K562 (cell line): ENCODE results near the gene ANO9. TPM values are rescaled to one million over a fixed set of nuclear protein-coding genes. Genes with fewer than 3 reads are reported as not detected.

Experiments
- ARID2 ChIP-seq: fragments of 450-650 bp; IDR thresholded peaks from 2 replicates; pipeline ENCODE4 v1.6.1; 2017; ENCODE audit warnings: antibody characterized with exemption, mild to moderate bottlenecking
- ATF7 ChIP-seq: fragments of 450-650 bp; IDR thresholded peaks from 2 replicates; pipeline ENCODE4 v1.7.1; 2014; ENCODE audit warnings: mild to moderate bottlenecking, moderate library complexity
- CREM ChIP-seq: IDR thresholded peaks from 2 replicates; pipeline ENCODE4 v1.6.1; 2014; ENCODE audit warnings: antibody characterized with exemption, low read depth
- E2F5 ChIP-seq: sonication (generic); formaldehyde crosslinking; IDR thresholded peaks from 2 replicates; pipeline ENCODE4 v1.8.0; 2022; ENCODE audit warnings: mild to moderate bottlenecking, missing genetic modification reagents
- FOXP1 ChIP-seq: sonication (generic); formaldehyde crosslinking; IDR thresholded peaks from 2 replicates; pipeline ENCODE4 v1.8.0; 2022; ENCODE audit warnings: mild to moderate bottlenecking, missing genetic modification reagents
- HDAC2 ChIP-seq: fragments of 450-650 bp; IDR thresholded peaks from 2 replicates; pipeline ENCODE4 v1.6.1; 2016; ENCODE audit warnings: mild to moderate bottlenecking
- KDM1A ChIP-seq, 2 experiments: fragments of 450-650 bp; IDR thresholded peaks; 2 replicates each; pipeline ENCODE4 v1.6.1; 2016; ENCODE audit warnings: mild to moderate bottlenecking in 2 of 2
- L3MBTL2 ChIP-seq: fragments of 450-650 bp; IDR thresholded peaks from 2 replicates; pipeline ENCODE4 v1.6.1; 2016; ENCODE audit warnings: mild to moderate bottlenecking, moderate library complexity
- MAX ChIP-seq: sonication (generic); formaldehyde crosslinking; IDR thresholded peaks from 2 replicates; pipeline ENCODE4 v1.9.0; 2022; ENCODE audit warnings: mild to moderate bottlenecking, missing genetic modification reagents
- NCOA1 ChIP-seq: fragments of 450-650 bp; IDR thresholded peaks from 2 replicates; pipeline ENCODE4 v1.6.1; 2016; ENCODE audit warnings: low read depth
- PCBP2 ChIP-seq: fragments of 200-400 bp; formaldehyde crosslinking; IDR thresholded peaks from 2 replicates; pipeline ENCODE4 v1.6.1; 2018; ENCODE audit warnings: low read length, low read depth, mild to moderate bottlenecking, moderate library complexity; ENCODE audit not compliant: poor library complexity, severe bottlenecking
- PYGO2 ChIP-seq: fragments of 450-650 bp; IDR thresholded peaks from 2 replicates; pipeline ENCODE4 v1.6.1; 2016; ENCODE audit warnings: mild to moderate bottlenecking, missing genetic modification characterization, moderate library complexity, missing compliant biosample characterization
- SIN3A ChIP-seq, 2 experiments: fragments of 150-350 bp in 1 of 2; IDR thresholded peaks; 2 replicates each; pipeline ENCODE4 v1.6.1; 2011 to 2016; ENCODE audit warnings: borderline replicate concordance in 2 of 2, low read depth in 2 of 2, low read length in 2 of 2, mild to moderate bottlenecking in 2 of 2, moderate library complexity in 2 of 2; ENCODE audit not compliant: control insufficient read depth in 1 of 2
- SIN3B ChIP-seq: fragments of 450-650 bp; IDR thresholded peaks from 2 replicates; pipeline ENCODE4 v1.6.1; 2017; ENCODE audit warnings: low read depth, mild to moderate bottlenecking, moderate library complexity
- SOX6 ChIP-seq: fragments of 450-650 bp; IDR thresholded peaks from 2 replicates; pipeline ENCODE4 v1.6.1; 2014; ENCODE audit warnings: mild to moderate bottlenecking
- TARDBP ChIP-seq: fragments of 450-650 bp; IDR thresholded peaks from 2 replicates; pipeline ENCODE4 v1.6.1; 2016
- TEAD1 ChIP-seq, 2 experiments: fragments of 450-650 bp in 1 of 2; sonication (generic) in 1 of 2; formaldehyde crosslinking; IDR thresholded peaks; 2 replicates each; pipeline versions ENCODE4 v1.4.0 to v1.8.0; 2020 to 2022; ENCODE audit warnings: mild to moderate bottlenecking in 2 of 2, missing genetic modification reagents in 1 of 2
- XRCC5 ChIP-seq: fragments of 200-400 bp; formaldehyde crosslinking; IDR thresholded peaks from 2 replicates; pipeline ENCODE4 v1.6.1; 2017; ENCODE audit warnings: low read depth, mild to moderate bottlenecking, low read length
- ZBTB7A ChIP-seq: IDR thresholded peaks from 2 replicates; pipeline ENCODE4 v1.6.1; 2011; ENCODE audit warnings: low read depth, mild to moderate bottlenecking, low read length, moderate library complexity, borderline replicate concordance; ENCODE audit not compliant: control insufficient read depth
- ZC3H8 ChIP-seq: fragments of 450-650 bp; IDR thresholded peaks from 2 replicates; pipeline ENCODE4 v1.6.1; 2017
- ZNF431 ChIP-seq: sonication (generic); formaldehyde crosslinking; IDR thresholded peaks from 2 replicates; pipeline ENCODE4 v1.8.0; 2022; ENCODE audit warnings: mild to moderate bottlenecking, missing genetic modification reagents
- polyA plus RNA-seq, 8 experiments: library from polyadenylated mRNA; depleted of rRNA in 4 of 8; stranded (reverse) in 5 of 8; unstranded in 3 of 8; fragments of >200 nt; fragmentation: Nextera tagmentation in 2 of 8; fragmentation: Illumina TruSeq in 1 of 8; extraction: Ambion mirVana in 2 of 8; extraction: Trizol in 1 of 8; gene quantifications; 2 replicates each; pipeline versions ENCODE4 v1.2.1 to v1.2.3, GENCODE V29; 2011 to 2014; ENCODE audit warnings: inconsistent platforms in 1 of 8, missing spikeins in 1 of 8
- total RNA-seq, 7 experiments: library from RNA; depleted of rRNA in 6 of 7; stranded (reverse); fragments of >200 nt in 6 of 7; fragmentation: Illumina TruSeq in 2 of 7; extraction: Trizol in 2 of 7; gene quantifications; 2 replicates each; pipeline versions ENCODE4 v1.2.1 to v1.2.3, GENCODE V29; 2011 to 2021; ENCODE audit warnings: low replicate concordance in 1 of 7
- TF ChIP-seq, protein P1 (sequence below): sonication (generic); formaldehyde crosslinking; IDR thresholded peaks from 2 replicates; pipeline ENCODE4 v1.8.0; 2022; ENCODE audit warnings: mild to moderate bottlenecking, low read depth, missing genetic modification reagents
- TF ChIP-seq, protein P2 (sequence below), 3 experiments: IDR thresholded peaks in 2 of 3; conservative IDR thresholded peaks in 1 of 3; 2 replicates each; pipeline ENCODE4 v1.5.1; 2011 to 2012; ENCODE audit warnings: low read length in 3 of 3, mild to moderate bottlenecking in 3 of 3, control low read depth in 2 of 3, improper control_type of control experiment in 1 of 3, inconsistent platforms in 1 of 3, low read depth in 1 of 3, mixed read lengths in 1 of 3, moderate library complexity in 1 of 3; ENCODE audit not compliant: insufficient read depth in 2 of 3
- TF ChIP-seq, protein P3 (sequence below): fragments of 450-650 bp; formaldehyde crosslinking; IDR thresholded peaks from 2 replicates; pipeline ENCODE4 v1.4.0; 2022; ENCODE audit warnings: missing genetic modification characterization

Gene ANO9
- total and polyA plus RNA-seq, 9 of the 15 experiments (the other 6 are each of a cell fraction or from before 2014, with no cell fraction given): 0.20 to 14.5 (median 4.5) TPM

GRCh38 chr11:450809-451451 is 9.1 kb upstream of the ANO9 start (continued):
- TF ChIP-seq MAX (CRISPR knock-in tag) (peak; percentile 97), SIN3B (no peak), ATF7 (no peak; the same call in 1 of the 2 replicates), SOX6 (no peak), ZNF431 (peak; percentile 56; the same call in 1 of the 2 replicates), TEAD1 (CRISPR knock-in tag; IDR thresholded peaks at IDR 0.05) (peak in 1 of 2 experiments; percentile 94; a peak in 2 of 4 replicates), PYGO2 (tag) (0 out of 2 replicates have a peak, but pooled peaks have one; percentile 34), NCOA1 (no peak), ZBTB7A (peak; percentile 85), ZC3H8 (no peak), KDM1A (IDR thresholded peaks at IDR 0.05) (no peak), L3MBTL2 (peak; percentile 96), E2F5 (CRISPR knock-in tag) (peak; percentile 50; the same call in 1 of the 2 replicates), TARDBP (no peak), FOXP1 (CRISPR knock-in tag) (peak; percentile 40; the same call in 1 of the 2 replicates), PCBP2 (no peak), HDAC2 (0 out of 2 replicates have a peak, but pooled peaks have one; percentile 63), ARID2 (no peak), CREM (peak; percentile 70), XRCC5 (no peak), SIN3A (IDR thresholded peaks at IDR 0.05; ENCODE audit: borderline replicate concordance in 2 of 2, control insufficient read depth in 1 of 2, low read depth in 2 of 2, low read length in 2 of 2) (peak in 1 of 2 experiments; percentile 24; a peak in 1 of 4 replicates)
- TF ChIP-seq, protein P1, sequence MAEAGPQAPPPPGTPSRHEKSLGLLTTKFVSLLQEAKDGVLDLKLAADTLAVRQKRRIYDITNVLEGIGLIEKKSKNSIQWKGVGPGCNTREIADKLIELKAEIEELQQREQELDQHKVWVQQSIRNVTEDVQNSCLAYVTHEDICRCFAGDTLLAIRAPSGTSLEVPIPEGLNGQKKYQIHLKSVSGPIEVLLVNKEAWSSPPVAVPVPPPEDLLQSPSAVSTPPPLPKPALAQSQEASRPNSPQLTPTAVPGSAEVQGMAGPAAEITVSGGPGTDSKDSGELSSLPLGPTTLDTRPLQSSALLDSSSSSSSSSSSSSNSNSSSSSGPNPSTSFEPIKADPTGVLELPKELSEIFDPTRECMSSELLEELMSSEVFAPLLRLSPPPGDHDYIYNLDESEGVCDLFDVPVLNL (CRISPR knock-in tag): 0 out of 2 replicates have a peak, but pooled peaks have one; percentile 14
- TF ChIP-seq, protein P2, sequence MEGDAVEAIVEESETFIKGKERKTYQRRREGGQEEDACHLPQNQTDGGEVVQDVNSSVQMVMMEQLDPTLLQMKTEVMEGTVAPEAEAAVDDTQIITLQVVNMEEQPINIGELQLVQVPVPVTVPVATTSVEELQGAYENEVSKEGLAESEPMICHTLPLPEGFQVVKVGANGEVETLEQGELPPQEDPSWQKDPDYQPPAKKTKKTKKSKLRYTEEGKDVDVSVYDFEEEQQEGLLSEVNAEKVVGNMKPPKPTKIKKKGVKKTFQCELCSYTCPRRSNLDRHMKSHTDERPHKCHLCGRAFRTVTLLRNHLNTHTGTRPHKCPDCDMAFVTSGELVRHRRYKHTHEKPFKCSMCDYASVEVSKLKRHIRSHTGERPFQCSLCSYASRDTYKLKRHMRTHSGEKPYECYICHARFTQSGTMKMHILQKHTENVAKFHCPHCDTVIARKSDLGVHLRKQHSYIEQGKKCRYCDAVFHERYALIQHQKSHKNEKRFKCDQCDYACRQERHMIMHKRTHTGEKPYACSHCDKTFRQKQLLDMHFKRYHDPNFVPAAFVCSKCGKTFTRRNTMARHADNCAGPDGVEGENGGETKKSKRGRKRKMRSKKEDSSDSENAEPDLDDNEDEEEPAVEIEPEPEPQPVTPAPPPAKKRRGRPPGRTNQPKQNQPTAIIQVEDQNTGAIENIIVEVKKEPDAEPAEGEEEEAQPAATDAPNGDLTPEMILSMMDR (IDR thresholded peaks at IDR 0.05 in 2 of 3, conservative IDR thresholded peaks at IDR 0.05 in 1 of 3; ENCODE audit: insufficient read depth in 2 of 3, low read depth in 1 of 3, low read length in 3 of 3): peak; percentile 23 to 41 (median 34); a peak in 2 of 6 replicates
- TF ChIP-seq, protein P3, sequence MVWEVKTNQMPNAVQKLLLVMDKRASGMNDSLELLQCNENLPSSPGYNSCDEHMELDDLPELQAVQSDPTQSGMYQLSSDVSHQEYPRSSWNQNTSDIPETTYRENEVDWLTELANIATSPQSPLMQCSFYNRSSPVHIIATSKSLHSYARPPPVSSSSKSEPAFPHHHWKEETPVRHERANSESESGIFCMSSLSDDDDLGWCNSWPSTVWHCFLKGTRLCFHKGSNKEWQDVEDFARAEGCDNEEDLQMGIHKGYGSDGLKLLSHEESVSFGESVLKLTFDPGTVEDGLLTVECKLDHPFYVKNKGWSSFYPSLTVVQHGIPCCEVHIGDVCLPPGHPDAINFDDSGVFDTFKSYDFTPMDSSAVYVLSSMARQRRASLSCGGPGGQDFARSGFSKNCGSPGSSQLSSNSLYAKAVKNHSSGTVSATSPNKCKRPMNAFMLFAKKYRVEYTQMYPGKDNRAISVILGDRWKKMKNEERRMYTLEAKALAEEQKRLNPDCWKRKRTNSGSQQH (CRISPR knock-in tag): no peak
